OCI-M2 (cell line): Measurements from ENCODE around the gene SLC39A3.
"Not testable (repeated sequence)": the region's sequence is repeated elsewhere in the genome, so short reads cannot be mapped to it uniquely, and the experiment has no call there.

Source experiments
- DNase-seq: peaks from one replicate; lab custom pipeline; 2025; ENCODE audit not compliant: unreplicated experiment; lab: John Stamatoyannopoulos, UW

SLC39A3 gene

GRCh38 chr19:2723747-2724146, 16.1 kb downstream of the SLC39A3 start:
- DNase-seq: no peak

GRCh38 chr19:2723345-2723715, 16.5 kb downstream of the SLC39A3 start:
- no peak for DNase-seq

- no peak for DNase-seq
Measured at GRCh38 chr19:2722541-2723344, 17.1 kb downstream of the SLC39A3 start.

- DNase-seq: no peak
Measured at GRCh38 chr19:2721570-2722540, 18.0 kb downstream of the SLC39A3 start.

- DNase-seq: no peak
Measured at GRCh38 chr19:2720777-2721569, 18.8 kb downstream of the SLC39A3 start, which contains the start of gene DIRAS1. Gene DIRAS1, minus strand, starts transcription at chr19:2721372. Its CDS starts 3,566 bp downstream, at chr19:2717806.

GRCh38 chr19:2719920-2720776, 19.7 kb downstream of the SLC39A3 start:
- no peak for DNase-seq

GRCh38 chr19:2719232-2719735, 20.5 kb downstream of the SLC39A3 start:
- DNase-seq: no peak

GRCh38 chr19:2717638-2718541, 21.9 kb downstream of the SLC39A3 start:
- no peak for DNase-seq

GRCh38 chr19:2716722-2717637, 22.8 kb downstream of the SLC39A3 start:
- no peak for DNase-seq

- no peak for DNase-seq
Measured at GRCh38 chr19:2716275-2716650, 23.6 kb downstream of the SLC39A3 start.

GRCh38 chr19:2715470-2716274, 24.1 kb downstream of the SLC39A3 start:
- DNase-seq: no peak

- DNase-seq: no peak
Measured at GRCh38 chr19:2714531-2715269, 25.1 kb downstream of the SLC39A3 start.

- DNase-seq: not testable (repeated sequence)
Measured at GRCh38 chr19:2714102-2714501, 25.7 kb downstream of the SLC39A3 start.

GRCh38 chr19:2713170-2713569, 26.6 kb downstream of the SLC39A3 start:
- DNase-seq: not testable (repeated sequence)

- no peak for DNase-seq
Measured at GRCh38 chr19:2711875-2712205, 28.0 kb downstream of the SLC39A3 start.

GRCh38 chr19:2711172-2711874, 28.5 kb downstream of the SLC39A3 start:
- DNase-seq: no peak
